ENCODE results near the gene MCU. TPM values are rescaled to one million over a fixed set of nuclear protein-coding genes. Genes with fewer than 3 reads are reported as not detected.

Gene MCU
- total and polyA plus RNA-seq, 7 donors: 32.4 to 118 (median 66.1) TPM

GRCh38 chr10:72784551-72785351 lies 92.8 kb downstream of the MCU start:
- intact Hi-C loops (cut with DNase I): loop anchor here in 1 of 2 donors (5.0 kb wide), 2 partner anchors 42 to 48 kb away; no protein-coding TSS in a partner anchor
- WGBS, 3 donors: 29 to 38% (median 31%) methylated on average over 7 of the region's 7 CpGs
- TF ChIP-seq CTCF (IDR thresholded peaks at IDR 0.05): no peak

DNA sequence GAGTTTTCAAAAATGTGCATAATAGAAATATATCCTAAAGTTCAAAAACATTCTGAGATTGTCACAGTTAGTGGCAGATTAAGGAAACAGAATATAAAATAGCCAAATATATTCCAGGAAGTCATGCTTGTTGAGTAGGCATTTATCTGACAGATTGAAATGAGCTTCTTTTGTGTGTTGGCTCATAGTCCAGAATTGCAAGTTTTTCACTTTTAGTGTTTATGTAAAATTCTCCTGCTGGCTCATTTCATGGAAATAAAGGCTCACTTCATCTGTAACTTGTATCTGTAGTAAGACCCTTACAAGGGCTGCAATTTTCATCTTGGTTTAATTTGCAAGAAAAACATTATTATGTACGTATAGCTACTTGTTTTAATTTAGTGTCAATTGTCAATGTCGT lies 93.5 kb downstream of the MCU start:
- no peak for ATAC-seq
- H3K4me3 ChIP-seq: no peak overlapping the region
- H3K27me3 ChIP-seq (ENCODE audit: insufficient read depth in 3 of 3, low read length in 2 of 3): no peaks in the 10 kb centered on the region
- peaks cover 46% of the 10 kb centered on the region for H3K4me1 ChIP-seq
- H3K9me3 ChIP-seq: no peaks in the 10 kb centered on the region
- H3K27ac ChIP-seq: no peak overlapping the region
- WGBS, 3 donors: 89 to 94% (median 91%) methylated on average over 2 of the region's 2 CpGs
- no peak for TF ChIP-seq CTCF (IDR thresholded peaks at IDR 0.05)
- H3K36me3 ChIP-seq (ENCODE audit: insufficient read depth in 1 of 2, low read depth in 1 of 2): no peaks in the 10 kb centered on the region
- DNase-seq: no peak
- intact Hi-C loops (cut with DNase I): loop anchor here in 1 of 2 donors (5.0 kb wide), 1 partner anchor 47 kb away; no protein-coding TSS in a partner anchor

More at GRCh38 chr10:72784551-72785351, 92.8 kb downstream of the MCU start:
- no peaks in the 10 kb centered on the region for H3K9me3 ChIP-seq
- DNase-seq (peak; percentile 40 to 62), ATAC-seq (peak in 3 of 4 donors; percentile 42 to 68 (median 50))
- no peaks in the 10 kb centered on the region for H3K27me3 ChIP-seq (ENCODE audit: insufficient read depth in 3 of 3, low read length in 2 of 3)
- no peak overlapping the region for H3K27ac ChIP-seq
- no peaks in the 10 kb centered on the region for H3K36me3 ChIP-seq (ENCODE audit: insufficient read depth in 1 of 2, low read depth in 1 of 2)
- H3K4me1 ChIP-seq: peaks cover 40% of the 10 kb centered on the region
- no peak overlapping the region for H3K4me3 ChIP-seq

DNA sequence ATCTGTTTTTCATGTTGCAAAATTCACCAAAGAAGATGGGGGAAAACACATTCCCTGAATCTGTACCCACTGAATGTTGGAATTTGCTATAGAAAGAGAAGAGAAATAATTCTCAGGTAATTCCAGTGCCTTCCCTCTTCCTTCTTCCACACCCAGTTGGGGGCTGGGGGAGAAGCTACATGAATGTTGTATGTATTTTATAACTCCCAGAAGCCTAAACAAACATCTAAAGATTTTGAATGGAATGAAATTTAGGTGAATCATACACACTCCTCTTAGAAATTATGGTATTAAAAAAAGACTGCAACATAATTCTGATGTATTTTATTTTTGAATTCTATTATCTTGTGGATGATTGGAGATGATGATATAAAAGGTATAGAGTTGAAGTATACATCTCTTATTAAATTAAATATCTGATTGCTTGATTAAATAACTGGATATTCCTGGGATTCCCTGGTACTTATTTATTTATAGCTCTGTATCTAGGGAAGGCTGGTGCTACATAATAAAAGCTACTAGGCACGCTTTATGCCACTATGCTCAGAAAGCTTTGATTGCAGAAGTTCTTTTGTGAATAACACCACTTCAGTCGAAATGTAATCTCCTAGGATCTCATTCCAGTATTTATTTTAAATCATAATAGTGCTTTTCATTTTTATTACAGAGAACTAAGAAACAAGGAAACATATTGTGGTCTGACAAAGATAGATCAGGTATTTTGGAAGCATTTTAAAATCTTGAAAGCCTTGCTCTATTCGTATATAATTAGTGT lies 98.5 kb downstream of the MCU start:
- intact Hi-C loops (cut with DNase I): no loop called here
- no peak overlapping the region for H3K4me3 ChIP-seq
- no peaks in the 10 kb centered on the region for H3K9me3 ChIP-seq
- TF ChIP-seq CTCF (IDR thresholded peaks at IDR 0.05): no peak
- no peak for DNase-seq
- H3K36me3 ChIP-seq (ENCODE audit: insufficient read depth in 1 of 2, low read depth in 1 of 2): no peaks in the 10 kb centered on the region
- no peak overlapping the region for H3K27ac ChIP-seq
- no peaks in the 10 kb centered on the region for H3K27me3 ChIP-seq (ENCODE audit: insufficient read depth in 3 of 3, low read length in 2 of 3)
- peaks cover 30% of the 10 kb centered on the region for H3K4me1 ChIP-seq
- WGBS, 3 donors: 33 to 48% (median 34%) methylated on average over 3 of the region's 3 CpGs
- ATAC-seq: peak in 1 of 4 donors; percentile 44

DNA sequence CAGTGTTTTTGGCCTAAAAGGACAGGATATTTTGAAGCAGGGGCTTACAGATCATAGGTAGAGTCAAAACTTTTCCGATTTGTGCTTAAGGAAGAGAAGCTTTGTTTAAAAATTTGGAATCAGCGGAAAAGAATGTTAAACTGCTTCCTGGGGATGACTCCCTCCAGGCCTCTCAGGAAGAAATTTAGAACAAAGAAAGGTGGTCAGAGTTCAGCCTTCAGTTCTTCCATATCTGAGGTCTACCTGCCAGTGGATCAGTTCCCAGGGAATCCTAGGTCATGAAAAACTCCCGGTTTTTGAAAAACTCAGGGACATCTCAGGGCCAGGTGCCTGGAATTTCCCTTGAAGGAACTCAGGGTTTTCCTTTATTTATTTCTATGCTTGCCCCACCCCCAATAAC lies 100.3 kb downstream of the MCU start:
- Histone ChIP-seq H3K4me1 (peaks cover 28% of the 10 kb centered on the region), H3K9me3 (no peaks in the 10 kb centered on the region), H3K27me3 (ENCODE audit: insufficient read depth in 3 of 3, low read length in 2 of 3) (no peaks in the 10 kb centered on the region), H3K36me3 (ENCODE audit: insufficient read depth in 1 of 2, low read depth in 1 of 2) (no peaks in the 10 kb centered on the region), H3K4me3 (no peak overlapping the region), H3K27ac (no peak overlapping the region)
- DNase-seq (no peak), ATAC-seq (no peak)
- no peak for TF ChIP-seq CTCF (IDR thresholded peaks at IDR 0.05)
- intact Hi-C loops (cut with DNase I): no loop called here
- 76 to 84% (median 77%) methylated on average over 3 of the region's 3 CpGs for WGBS, 3 donors
